ENCODE measurements around the gene F13A1.
"Not testable (repeated sequence)": the region's sequence is repeated elsewhere in the genome, so short reads cannot be mapped to it uniquely, and the experiment has no call there.

The F13A1 gene

GRCh38 chr6:6317825-6318733 lies 2.4 kb downstream of the F13A1 start:
- no peak for DNase-seq

- DNase-seq = no peak
Measured at GRCh38 chr6:6317386-6317785, 3.1 kb downstream of the F13A1 start.

- peak; percentile 16 for DNase-seq
Measured at GRCh38 chr6:6315660-6316059, 4.8 kb downstream of the F13A1 start.

GRCh38 chr6:6314596-6314995 lies 5.9 kb downstream of the F13A1 start:
- DNase-seq = no peak

GRCh38 chr6:6312901-6313441 lies 7.5 kb downstream of the F13A1 start:
- DNase-seq = no peak

- no peak for DNase-seq
Measured at GRCh38 chr6:6305575-6305974, 14.9 kb downstream of the F13A1 start.

GRCh38 chr6:6300383-6300782 lies 20.1 kb downstream of the F13A1 start:
- not testable (repeated sequence) for DNase-seq

- DNase-seq = no peak
Measured at GRCh38 chr6:6293317-6293716, 27.1 kb downstream of the F13A1 start.

- no peak for DNase-seq
Measured at GRCh38 chr6:6287415-6287814, 33.0 kb downstream of the F13A1 start.

GRCh38 chr6:6285679-6286078 lies 34.8 kb downstream of the F13A1 start:
- no peak for DNase-seq

GRCh38 chr6:6284221-6284966 lies 36.1 kb downstream of the F13A1 start:
- no peak for DNase-seq

GRCh38 chr6:6283746-6284145 lies 36.7 kb downstream of the F13A1 start:
- DNase-seq = no peak

- DNase-seq = no peak
Measured at GRCh38 chr6:6282716-6283115, 37.7 kb downstream of the F13A1 start.

- no peak for DNase-seq
Measured at GRCh38 chr6:6277413-6277812, 43.0 kb downstream of the F13A1 start.

GRCh38 chr6:6270948-6271535 lies 49.4 kb downstream of the F13A1 start:
- DNase-seq = no peak

- DNase-seq = no peak
Measured at GRCh38 chr6:6260196-6260722, 60.2 kb downstream of the F13A1 start.

GRCh38 chr6:6256886-6257285 lies 63.6 kb downstream of the F13A1 start:
- DNase-seq = no peak

GRCh38 chr6:6256259-6256658 lies 64.2 kb downstream of the F13A1 start:
- no peak for DNase-seq

- DNase-seq = no peak
Measured at GRCh38 chr6:6251555-6252280, 68.7 kb downstream of the F13A1 start.

- DNase-seq = no peak
Measured at GRCh38 chr6:6248651-6249050, 71.8 kb downstream of the F13A1 start.

GRCh38 chr6:6246544-6246943 lies 73.9 kb downstream of the F13A1 start:
- no peak for DNase-seq

GRCh38 chr6:6244624-6245023 lies 75.8 kb downstream of the F13A1 start:
- no peak for DNase-seq

GRCh38 chr6:6243846-6244245 lies 76.6 kb downstream of the F13A1 start:
- DNase-seq = no peak

Data from CD4-positive, alpha-beta T cell treated with Interleukin-10 for 1 hour (primary cell).